HG03025 (cell line): Measurements from ENCODE around the gene GARIN3.
"Not testable (repeated sequence)": the region's sequence is repeated elsewhere in the genome, so short reads cannot be mapped to it uniquely, and the experiment has no call there.

Experiments
- ATAC-seq: cut with Tn5 transposase; IDR thresholded peaks from one replicate; pipeline ENCODE4 v1.9.1; 2021; ENCODE audit warnings: mild to moderate bottlenecking, moderate library complexity; ENCODE audit not compliant: unreplicated experiment, low FRiP score

GARIN3 gene

DNA sequence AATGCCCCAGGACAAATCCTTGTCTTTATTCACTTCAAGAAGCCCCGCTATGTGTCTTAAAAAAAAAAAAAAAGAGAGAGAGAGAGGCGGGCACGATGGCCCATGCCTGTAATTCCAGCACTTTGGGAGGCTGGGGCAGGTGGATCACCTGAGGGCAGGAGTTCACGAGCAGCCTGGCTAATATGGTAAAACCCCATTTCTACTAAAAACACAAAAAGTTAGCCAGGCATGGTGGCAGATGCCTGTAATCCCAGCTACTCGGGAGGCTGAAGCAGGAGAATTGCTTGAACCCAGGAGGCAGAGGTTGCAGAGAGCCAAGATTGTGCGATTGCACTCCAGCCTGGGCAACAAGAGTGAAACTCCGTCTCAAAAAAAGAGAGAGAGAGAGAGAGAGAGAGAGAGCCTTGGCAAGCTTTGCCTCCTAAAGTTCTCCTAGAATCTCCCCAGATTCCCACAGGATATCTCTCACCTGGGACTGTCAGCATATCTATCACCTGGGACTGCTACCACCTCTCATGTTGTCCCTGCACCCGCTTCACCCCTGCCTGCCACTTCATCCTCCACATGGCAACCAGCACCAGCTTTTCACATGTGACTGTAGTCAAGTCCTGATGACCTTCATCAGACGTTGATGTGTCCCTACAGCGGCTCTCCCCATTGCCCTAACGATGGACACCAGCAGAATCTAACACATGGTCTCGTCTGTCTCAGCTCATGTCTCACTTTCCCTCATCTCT, 20.4 kb upstream of the GARIN3 start:
- no peak for ATAC-seq

- not testable (repeated sequence) for ATAC-seq
Observed at GRCh38 chr5:157185122-157185521, 19.1 kb upstream of the GARIN3 start.

- no peak for ATAC-seq
Observed at GRCh38 chr5:157184117-157184670, 18.1 kb upstream of the GARIN3 start.

GRCh38 chr5:157182143-157182757, 16.2 kb upstream of the GARIN3 start:
- no peak for ATAC-seq

DNA sequence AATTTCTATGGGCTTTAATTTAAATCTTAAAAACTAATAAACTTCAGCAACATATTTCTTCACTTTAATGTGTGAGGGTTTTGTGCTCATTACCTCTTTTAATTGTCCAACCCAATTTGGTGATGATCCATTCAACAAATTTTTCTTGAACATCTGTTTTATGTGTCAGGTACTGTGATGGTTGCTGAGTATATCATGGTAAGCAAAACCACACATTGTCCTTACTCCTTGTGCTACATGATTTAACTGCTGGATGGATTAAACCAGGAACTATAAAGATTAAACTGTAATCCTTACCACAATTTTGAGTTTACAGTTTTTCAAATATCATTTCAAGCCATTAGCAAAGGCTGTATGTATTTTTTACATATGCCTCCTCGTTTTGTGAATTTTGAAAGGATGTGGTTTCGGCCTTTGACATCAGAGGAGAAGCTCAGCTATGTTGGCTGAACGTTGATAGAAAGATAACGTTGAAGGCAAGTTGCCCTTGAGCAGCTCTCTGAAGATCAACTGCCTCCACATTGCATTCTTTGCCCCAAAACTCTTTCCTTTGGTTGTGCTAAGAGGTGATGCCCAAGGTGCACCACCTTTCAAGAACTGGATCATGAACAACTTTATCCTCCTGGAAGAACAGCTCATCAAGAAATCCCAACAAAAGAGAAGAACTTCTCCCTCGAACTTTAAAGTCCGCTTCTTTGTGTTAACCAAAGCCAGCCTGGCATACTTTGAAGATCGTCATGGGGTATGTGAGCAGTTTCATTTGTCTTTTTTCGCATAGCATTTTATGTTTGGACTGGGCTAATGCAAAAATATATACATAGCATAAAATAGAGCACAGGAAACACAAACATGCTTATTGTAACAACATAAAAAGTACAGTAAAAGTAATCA, 14.6 kb upstream of the GARIN3 start, which contains the start of gene ITK:
Gene ITK (plus strand): TSS at position 467 of the 891 bp plus-strand sequence. CDS start 138 bp downstream, at position 605.
- ATAC-seq, result no peak

DNA sequence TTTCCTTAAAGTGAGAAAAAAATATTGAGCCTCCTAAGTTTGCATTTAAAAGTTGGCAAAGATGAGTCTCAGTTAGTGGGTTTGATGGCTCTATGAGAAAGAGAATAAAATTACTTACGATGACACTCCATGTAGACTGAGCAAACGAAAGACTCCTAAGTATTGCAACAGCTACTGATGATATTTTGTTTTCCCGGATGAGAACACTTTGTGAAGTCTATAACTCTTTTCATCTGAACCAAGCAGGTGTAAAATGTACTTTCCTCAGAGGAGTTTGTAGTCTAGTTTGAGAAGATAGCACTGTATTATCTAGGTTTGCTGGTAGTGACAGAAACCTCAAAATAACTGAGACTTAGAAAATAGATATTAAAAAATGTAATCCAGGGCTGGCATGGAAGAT, 12.9 kb upstream of the GARIN3 start:
- ATAC-seq, result no peak

- no peak for ATAC-seq
Observed at GRCh38 chr5:157177953-157178352, 11.9 kb upstream of the GARIN3 start.

GRCh38 chr5:157175071-157175612, 9.1 kb upstream of the GARIN3 start:
- ATAC-seq, result no peak

DNA sequence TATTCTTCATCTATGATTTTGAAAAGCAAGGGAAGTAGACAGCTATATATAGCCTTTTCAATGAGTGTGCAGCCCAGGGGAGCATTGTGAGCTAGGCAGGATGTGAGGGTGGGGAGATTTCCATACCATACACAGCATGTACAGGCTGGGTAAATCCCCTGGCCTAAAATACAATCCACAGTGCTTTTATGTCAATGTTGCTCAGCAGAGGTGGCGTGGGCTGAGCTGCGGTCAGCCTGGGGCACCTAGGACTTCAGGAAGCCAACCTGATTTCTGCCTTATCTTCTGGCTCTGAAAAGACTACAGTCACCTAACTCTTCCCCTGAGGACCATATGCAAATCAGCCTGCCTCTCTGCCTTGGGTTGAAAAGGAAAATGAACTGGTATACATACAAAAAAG, 6.3 kb upstream of the GARIN3 start:
- peak; percentile 97 for ATAC-seq

- ATAC-seq, result no peak
Observed at GRCh38 chr5:157168286-157168685, 2.2 kb upstream of the GARIN3 start.

- ATAC-seq, result no peak
Observed at GRCh38 chr5:157167214-157167621, 1.2 kb upstream of the GARIN3 start.

GRCh38 chr5:157165668-157166067, 396 bp downstream of the GARIN3 start:
- ATAC-seq, result no peak

DNA sequence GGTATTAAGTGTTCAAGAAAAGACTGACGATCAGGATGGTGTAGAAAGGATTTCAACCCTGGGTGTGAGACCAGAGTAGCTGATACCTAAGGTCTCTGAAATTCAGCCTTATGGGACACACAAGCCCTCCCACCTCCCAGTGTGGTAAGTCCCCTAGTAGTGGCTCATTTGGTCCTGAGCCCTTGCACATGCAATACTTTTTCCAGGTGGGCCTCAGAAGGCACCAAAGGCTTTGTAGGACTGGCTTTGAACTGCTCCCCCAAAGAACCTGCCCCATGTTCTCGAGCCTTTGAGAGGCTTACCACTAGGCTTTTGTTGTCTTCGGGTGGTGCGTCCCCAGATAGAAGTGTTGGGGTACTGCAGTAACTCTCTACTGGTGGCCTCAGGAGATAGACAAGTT, 803 bp downstream of the GARIN3 start:
- no peak for ATAC-seq

DNA sequence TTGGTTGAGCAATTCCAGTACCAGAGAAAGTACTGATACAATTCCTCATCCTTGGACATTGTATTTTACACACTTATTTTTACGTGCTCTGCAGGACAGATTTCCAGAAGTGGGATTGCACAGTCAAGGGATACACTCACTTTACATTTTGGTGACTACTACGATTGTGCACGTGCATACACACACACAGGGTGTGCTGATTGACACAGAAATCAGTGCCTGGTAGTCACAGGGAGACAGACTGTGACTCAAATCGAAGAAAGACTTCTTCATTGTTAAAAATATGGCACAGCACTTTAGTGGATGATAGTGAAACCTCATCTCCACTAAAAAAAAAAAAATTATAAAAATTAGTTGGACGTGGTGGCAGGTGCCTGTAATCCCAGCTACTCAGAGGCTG, 1.5 kb downstream of the GARIN3 start:
- ATAC-seq, result no peak

DNA sequence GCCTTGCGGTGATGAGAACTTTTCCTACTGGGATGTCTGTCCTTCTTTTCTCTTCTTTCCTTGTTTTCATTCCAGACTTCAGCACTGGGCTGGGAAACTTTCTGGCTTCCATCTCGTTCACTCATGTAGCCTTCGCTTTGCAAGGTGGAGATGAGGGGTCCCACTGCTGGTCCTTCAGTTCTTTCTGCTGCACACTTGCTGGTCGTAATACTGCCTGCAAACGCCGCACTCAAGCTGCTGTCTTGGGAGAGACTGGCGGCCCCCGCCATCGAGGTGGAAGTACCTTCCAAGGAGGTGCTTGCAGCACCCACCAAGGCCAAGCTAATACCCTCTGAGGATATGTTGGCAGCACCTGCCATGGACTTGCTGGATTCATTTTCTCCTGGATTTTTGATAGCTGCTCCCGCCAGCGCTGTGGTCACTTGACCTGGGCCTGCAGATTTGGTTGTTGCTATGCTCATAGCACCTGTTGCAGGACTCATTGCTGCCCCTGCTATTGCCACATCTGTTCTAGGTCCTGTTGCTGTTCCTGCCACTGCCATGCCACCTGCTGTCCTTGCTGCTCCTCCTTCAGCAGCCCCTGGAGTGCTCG, 3.0 kb downstream of the GARIN3 start:
- ATAC-seq, result no peak

- ATAC-seq, result no peak
Observed at GRCh38 chr5:157161996-157162395, 4.1 kb downstream of the GARIN3 start.

DNA sequence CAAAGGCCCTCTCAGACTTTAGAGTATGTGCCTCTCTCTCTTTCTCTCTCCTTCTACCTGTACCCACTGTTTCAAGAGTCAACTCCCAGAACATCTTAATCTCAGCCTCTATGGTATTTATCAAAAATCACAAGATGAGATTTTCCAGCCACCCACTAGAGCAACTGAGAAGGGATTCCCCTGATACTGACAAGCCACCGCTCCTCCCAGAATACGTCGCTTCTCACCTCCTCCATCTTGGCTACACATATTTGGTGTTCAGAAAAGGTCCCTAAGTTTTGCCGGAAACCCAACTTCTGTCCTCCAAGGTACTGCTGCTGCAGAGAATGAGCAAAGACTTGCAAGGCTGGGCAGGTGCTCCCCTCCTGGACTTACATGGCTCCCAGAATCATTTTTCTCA, 6.1 kb downstream of the GARIN3 start:
- ATAC-seq, result no peak

- no peak for ATAC-seq
Observed at GRCh38 chr5:157159209-157159751, 6.8 kb downstream of the GARIN3 start.

GRCh38 chr5:157157293-157157891, 8.7 kb downstream of the GARIN3 start:
- no peak for ATAC-seq

- ATAC-seq, result no peak
Observed at GRCh38 chr5:157155297-157155696, 10.8 kb downstream of the GARIN3 start.
